Stimulated activated CD8-positive, alpha-beta memory T cell treated with anti-CD3 and anti-CD28 coated beads, Interleukin-2, amount 100 ng/mL, for 1 hour (primary cell): ENCODE measurements around the gene MCTP2.

ENCODE experiments used
- DNase-seq, 2 donors: peaks; one replicate each; pipeline ENCODE4 v3.0.0-alpha.2; 2020; ENCODE audit warnings: low read depth in 2 of 2

MCTP2 gene

GRCh38 chr15:94387849-94388441, 156.6 kb downstream of the MCTP2 start:
- DNase-seq: no peak

GRCh38 chr15:94395640-94396039, 164.3 kb downstream of the MCTP2 start:
- no peak for DNase-seq

- no peak for DNase-seq
Observed at GRCh38 chr15:94397337-94397736, 166.0 kb downstream of the MCTP2 start.

GRCh38 chr15:94398001-94398400, 166.6 kb downstream of the MCTP2 start:
- no peak for DNase-seq

GRCh38 chr15:94400526-94401298, 169.4 kb downstream of the MCTP2 start:
- no peak for DNase-seq

GRCh38 chr15:94403331-94403730, 172.0 kb downstream of the MCTP2 start:
- DNase-seq: no peak

- DNase-seq: no peak
Observed at GRCh38 chr15:94404733-94405283, 173.4 kb downstream of the MCTP2 start.

- DNase-seq: no peak
Observed at GRCh38 chr15:94411285-94411684, 179.9 kb downstream of the MCTP2 start.

- DNase-seq: no peak
Observed at GRCh38 chr15:94411846-94412245, 180.5 kb downstream of the MCTP2 start.

GRCh38 chr15:94412979-94413746, 181.8 kb downstream of the MCTP2 start:
- no peak for DNase-seq

- no peak for DNase-seq
Observed at GRCh38 chr15:94414916-94415315, 183.6 kb downstream of the MCTP2 start.

GRCh38 chr15:94416267-94416666, 184.9 kb downstream of the MCTP2 start:
- DNase-seq: no peak

GRCh38 chr15:94416820-94417219, 185.5 kb downstream of the MCTP2 start:
- DNase-seq: no peak

GRCh38 chr15:94417501-94418293, 186.3 kb downstream of the MCTP2 start:
- DNase-seq: no peak

- DNase-seq: no peak
Observed at GRCh38 chr15:94421706-94422105, 190.3 kb downstream of the MCTP2 start.

- no peak for DNase-seq
Observed at GRCh38 chr15:94432279-94432678, 200.9 kb downstream of the MCTP2 start.

- DNase-seq: no peak
Observed at GRCh38 chr15:94439158-94439557, 207.8 kb downstream of the MCTP2 start.

GRCh38 chr15:94441760-94442159, 210.4 kb downstream of the MCTP2 start:
- DNase-seq: no peak

- no peak for DNase-seq
Observed at GRCh38 chr15:94442480-94442879, 211.1 kb downstream of the MCTP2 start.

GRCh38 chr15:94443186-94443585, 211.8 kb downstream of the MCTP2 start:
- DNase-seq: no peak

- DNase-seq: no peak
Observed at GRCh38 chr15:94445566-94446160, 214.3 kb downstream of the MCTP2 start.
